Suppressor macrophage treated with lipopolysaccharide for 1 hour (primary cell): ENCODE measurements around the gene SLX4IP.

Experiments used
- DNase-seq, 3 donors: peaks; one replicate each; pipeline ENCODE4 v3.0.0-alpha.2; 2020 to 2022

Gene SLX4IP

GRCh38 chr20:10429443-10429981 is 5.6 kb upstream of the SLX4IP start:
- DNase-seq: no peak

GRCh38 chr20:10430000-10430466 is 5.1 kb upstream of the SLX4IP start:
- peak in 2 of 3 donors; percentile 10 to 25 for DNase-seq

GRCh38 chr20:10430704-10431103 is 4.4 kb upstream of the SLX4IP start:
- DNase-seq: no peak

- no peak for DNase-seq
Observed at GRCh38 chr20:10432079-10432478, 3.0 kb upstream of the SLX4IP start.

- DNase-seq: peak in 2 of 3 donors; percentile 8 to 19
Observed at GRCh38 chr20:10433014-10433622, 2.0 kb upstream of the SLX4IP start.

- peak; percentile 94 to 96 (median 95) for DNase-seq
Observed at GRCh38 chr20:10433623-10434466, 1.3 kb upstream of the SLX4IP start, which contains the start of gene MKKS. Gene MKKS, minus strand, starts transcription at chr20:10434222. Its CDS starts 20,708 bp downstream, at chr20:10413514.

GRCh38 chr20:10434467-10434831 is 656 bp upstream of the SLX4IP start:
- peak; percentile 95 to 99 (median 98) for DNase-seq

- no peak for DNase-seq
Observed at GRCh38 chr20:10436053-10436699, 1.1 kb downstream of the SLX4IP start.

GRCh38 chr20:10438217-10438616 is 3.1 kb downstream of the SLX4IP start:
- no peak for DNase-seq

GRCh38 chr20:10443936-10444335 is 8.8 kb downstream of the SLX4IP start:
- DNase-seq: no peak

- no peak for DNase-seq
Observed at GRCh38 chr20:10445758-10446157, 10.7 kb downstream of the SLX4IP start.

GRCh38 chr20:10447028-10447427 is 11.9 kb downstream of the SLX4IP start:
- DNase-seq: peak; percentile 24 to 68 (median 51)

- DNase-seq: peak in 1 of 3 donors; percentile 17
Observed at GRCh38 chr20:10448270-10449156, 13.4 kb downstream of the SLX4IP start.

- DNase-seq: no peak
Observed at GRCh38 chr20:10449270-10449669, 14.2 kb downstream of the SLX4IP start.

- peak; percentile 53 to 71 (median 64) for DNase-seq
Observed at GRCh38 chr20:10453241-10453640, 18.1 kb downstream of the SLX4IP start.

GRCh38 chr20:10454151-10454750 is 19.1 kb downstream of the SLX4IP start:
- DNase-seq: no peak

GRCh38 chr20:10461495-10461894 is 26.4 kb downstream of the SLX4IP start:
- DNase-seq: no peak

GRCh38 chr20:10462516-10462915 is 27.4 kb downstream of the SLX4IP start:
- DNase-seq: peak in 1 of 3 donors; percentile 17

GRCh38 chr20:10463622-10464021 is 28.5 kb downstream of the SLX4IP start:
- peak in 2 of 3 donors; percentile 20 to 43 for DNase-seq

- peak in 1 of 3 donors; percentile 10 for DNase-seq
Observed at GRCh38 chr20:10465135-10465534, 30.0 kb downstream of the SLX4IP start.

GRCh38 chr20:10466325-10466724 is 31.2 kb downstream of the SLX4IP start:
- DNase-seq: peak in 1 of 3 donors; percentile 15

- DNase-seq: no peak
Observed at GRCh38 chr20:10466855-10467254, 31.8 kb downstream of the SLX4IP start.
